A204.1 (cell line): ENCODE measurements around the gene EGFR.
"Not testable (repeated sequence)": the region's sequence is repeated elsewhere in the genome, so short reads cannot be mapped to it uniquely, and the experiment has no call there.

Source experiments
- FAIRE-seq: peaks from 2 replicates; lab custom pipeline; 2012; peaks lifted over from hg19 to GRCh38; lab: Jason Lieb, UNC

The EGFR gene

DNA sequence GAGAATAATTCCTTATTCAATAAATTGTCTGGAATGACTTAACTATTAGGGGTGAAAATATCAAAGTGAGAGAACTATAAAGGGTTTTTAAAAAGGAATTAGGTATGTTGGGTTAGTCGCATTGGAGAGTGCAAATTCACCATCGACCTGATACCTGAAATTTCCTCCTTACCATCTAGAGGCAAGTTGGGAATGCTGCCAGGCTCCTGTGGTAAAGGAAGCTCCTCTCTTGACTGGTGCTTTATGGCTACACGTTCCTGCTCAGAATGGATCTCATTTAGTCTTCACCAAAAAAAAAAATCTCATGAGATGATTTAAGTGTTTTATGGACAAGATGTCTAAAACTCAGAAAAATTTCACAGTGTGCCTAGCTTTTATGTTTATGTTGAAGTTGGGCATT is 129.8 kb downstream of the EGFR start:
- no peak for FAIRE-seq

DNA sequence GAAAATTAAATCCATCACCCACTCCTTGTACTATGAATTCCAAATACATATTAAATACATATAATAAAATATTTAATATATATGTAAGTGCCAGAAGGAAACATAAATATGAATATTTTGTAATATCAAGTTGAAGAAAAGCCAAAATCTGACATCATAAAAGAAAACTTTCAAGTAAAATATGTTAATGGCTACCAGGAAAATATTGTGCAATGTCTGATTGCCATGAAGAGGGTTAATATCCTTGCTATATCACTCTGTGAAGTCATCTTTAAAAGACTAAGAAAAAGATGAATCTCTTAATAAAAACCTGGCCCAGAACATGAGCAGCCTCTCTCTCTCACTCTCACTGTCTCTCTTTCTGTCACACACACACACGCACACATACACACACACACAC is 130.2 kb downstream of the EGFR start:
- FAIRE-seq = no peak

GRCh38 chr7:55150166-55150565 is 131.3 kb downstream of the EGFR start:
- FAIRE-seq = no peak

DNA sequence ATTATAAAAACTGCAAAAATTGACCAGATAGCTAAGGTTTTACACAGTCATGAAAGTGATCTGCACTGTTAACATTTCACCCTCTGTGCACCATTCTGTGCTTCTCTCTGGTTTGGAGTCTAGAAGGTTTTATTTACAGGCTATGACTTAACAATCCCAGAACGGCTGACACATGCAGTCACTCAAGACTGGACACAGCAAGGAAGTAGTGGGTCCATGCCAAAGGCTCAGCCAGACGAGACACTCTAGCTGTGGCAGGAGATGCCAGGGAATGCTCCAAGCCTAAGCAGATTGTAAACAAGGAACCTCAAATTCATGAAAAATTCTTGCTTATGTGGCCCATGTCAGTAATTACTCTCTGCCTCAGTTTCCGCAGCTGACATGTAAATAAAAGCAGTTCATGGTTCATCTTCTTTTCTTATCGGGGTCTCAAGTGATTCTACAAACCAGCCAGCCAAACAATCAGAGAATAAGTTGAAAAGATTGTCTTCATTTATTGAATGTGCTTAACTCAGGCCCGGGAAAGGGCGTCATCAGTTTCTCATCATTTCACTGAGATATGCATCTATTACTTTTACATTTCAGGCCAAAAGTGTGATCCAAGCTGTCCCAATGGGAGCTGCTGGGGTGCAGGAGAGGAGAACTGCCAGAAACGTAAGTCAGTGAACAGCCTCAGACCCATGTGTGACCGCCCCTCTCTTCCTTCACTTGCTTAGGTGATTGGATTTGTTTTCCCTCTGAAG is 132.1 kb downstream of the EGFR start:
- no peak for FAIRE-seq

DNA sequence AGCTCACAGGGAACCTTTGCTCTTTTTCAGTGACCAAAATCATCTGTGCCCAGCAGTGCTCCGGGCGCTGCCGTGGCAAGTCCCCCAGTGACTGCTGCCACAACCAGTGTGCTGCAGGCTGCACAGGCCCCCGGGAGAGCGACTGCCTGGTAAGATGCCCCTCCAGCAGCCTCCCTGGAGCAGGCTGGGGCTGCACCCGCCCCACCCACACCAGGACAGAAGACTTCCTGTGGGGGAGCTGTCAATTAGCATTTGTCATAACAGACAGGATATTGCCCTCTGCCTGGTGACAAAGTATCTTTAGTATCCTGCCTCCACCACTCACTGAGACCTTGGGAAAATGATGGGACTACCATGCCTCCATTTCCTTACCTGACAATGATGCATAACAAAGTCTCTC is 133.7 kb downstream of the EGFR start:
- no peak for FAIRE-seq

- no peak for FAIRE-seq
Observed at GRCh38 chr7:55154096-55154495, 135.3 kb downstream of the EGFR start.

- FAIRE-seq = no peak
Observed at GRCh38 chr7:55155351-55156117, 136.7 kb downstream of the EGFR start.

DNA sequence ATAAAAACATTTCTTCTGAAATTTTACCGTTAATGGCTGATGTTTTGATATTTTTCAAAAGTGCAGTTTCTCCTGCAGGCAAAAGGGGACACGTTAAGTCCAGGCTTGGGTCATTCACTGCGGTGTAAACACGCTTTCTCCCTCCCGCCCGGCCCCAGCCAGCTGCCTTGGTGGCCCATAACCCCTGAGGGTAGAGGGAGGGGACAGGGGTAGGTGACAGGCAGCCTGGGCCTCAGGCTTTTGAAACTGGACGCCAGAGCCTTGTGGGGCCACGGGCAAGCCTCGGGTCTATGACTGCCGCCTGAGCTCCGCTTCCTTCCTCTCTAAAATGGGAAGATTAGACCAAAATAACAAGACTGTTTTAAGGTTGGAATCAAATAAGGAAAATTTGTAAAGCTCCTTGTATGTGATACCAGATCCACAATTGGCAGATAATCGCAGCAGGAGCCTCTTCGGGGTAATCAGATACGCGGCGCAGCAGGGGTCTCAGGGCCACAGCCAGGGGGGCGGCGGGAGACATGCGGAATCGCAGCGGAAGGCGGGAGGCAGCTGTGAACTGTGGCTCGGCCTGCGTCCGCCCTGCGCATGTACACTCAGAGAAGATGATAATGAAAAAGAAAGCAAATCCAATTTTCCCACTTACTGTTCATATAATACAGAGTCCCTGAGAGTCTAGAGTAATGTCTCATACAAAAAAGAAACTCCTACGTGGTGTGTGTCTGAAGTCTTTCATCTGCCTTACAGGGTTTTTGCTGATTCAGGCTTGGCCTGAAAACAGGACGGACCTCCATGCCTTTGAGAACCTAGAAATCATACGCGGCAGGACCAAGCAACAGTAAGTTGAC is 138.3 kb downstream of the EGFR start:
- no peak for FAIRE-seq

DNA sequence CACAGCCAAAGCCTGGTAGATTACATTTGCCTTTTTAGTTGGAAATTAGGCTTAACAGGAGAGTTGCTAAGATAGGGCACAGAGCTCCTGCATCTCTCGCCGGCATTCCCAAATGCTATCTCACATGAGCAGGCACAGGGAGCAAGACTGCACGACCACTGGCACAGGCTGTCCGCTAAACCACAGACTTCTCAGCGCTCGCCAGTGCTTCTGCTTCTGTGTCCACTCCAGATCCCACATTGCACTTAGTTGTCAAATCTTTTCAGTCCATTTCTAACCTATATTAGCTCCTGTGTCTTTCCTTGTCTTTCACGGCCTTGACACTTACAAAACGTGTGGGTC is 138.9 kb downstream of the EGFR start:
- no peak for FAIRE-seq

GRCh38 chr7:55158541-55159382 is 139.9 kb downstream of the EGFR start:
- FAIRE-seq = no peak

- no peak for FAIRE-seq
Observed at GRCh38 chr7:55160539-55160938, 141.7 kb downstream of the EGFR start.

GRCh38 chr7:55161154-55161687 is 142.4 kb downstream of the EGFR start:
- FAIRE-seq = no peak

- no peak for FAIRE-seq
Observed at GRCh38 chr7:55162476-55162875, 143.7 kb downstream of the EGFR start.

- FAIRE-seq = no peak
Observed at GRCh38 chr7:55163733-55164132, 144.9 kb downstream of the EGFR start.

DNA sequence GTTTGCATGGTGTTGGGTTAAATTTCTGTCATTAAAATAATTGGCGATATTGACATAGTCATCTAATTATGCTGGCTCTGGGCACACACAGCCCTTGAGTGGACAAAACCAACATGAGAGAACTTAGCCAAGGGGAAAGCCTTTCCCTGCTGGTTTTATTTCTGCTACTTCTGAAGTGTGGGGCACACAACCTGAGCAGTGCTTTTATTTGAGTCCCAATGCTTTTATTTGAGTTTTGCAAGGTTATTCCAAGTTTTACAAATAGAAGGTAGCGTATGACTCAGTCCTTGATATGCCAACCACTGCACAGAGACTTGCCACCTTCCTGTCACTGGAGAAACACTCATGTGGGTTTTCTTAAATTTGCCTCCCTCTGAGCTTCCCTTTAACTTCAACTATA is 145.7 kb downstream of the EGFR start:
- FAIRE-seq = no peak

- no peak for FAIRE-seq
Observed at GRCh38 chr7:55165176-55165861, 146.5 kb downstream of the EGFR start.

- FAIRE-seq = not testable (repeated sequence)
Observed at GRCh38 chr7:55167296-55167695, 148.5 kb downstream of the EGFR start.

DNA sequence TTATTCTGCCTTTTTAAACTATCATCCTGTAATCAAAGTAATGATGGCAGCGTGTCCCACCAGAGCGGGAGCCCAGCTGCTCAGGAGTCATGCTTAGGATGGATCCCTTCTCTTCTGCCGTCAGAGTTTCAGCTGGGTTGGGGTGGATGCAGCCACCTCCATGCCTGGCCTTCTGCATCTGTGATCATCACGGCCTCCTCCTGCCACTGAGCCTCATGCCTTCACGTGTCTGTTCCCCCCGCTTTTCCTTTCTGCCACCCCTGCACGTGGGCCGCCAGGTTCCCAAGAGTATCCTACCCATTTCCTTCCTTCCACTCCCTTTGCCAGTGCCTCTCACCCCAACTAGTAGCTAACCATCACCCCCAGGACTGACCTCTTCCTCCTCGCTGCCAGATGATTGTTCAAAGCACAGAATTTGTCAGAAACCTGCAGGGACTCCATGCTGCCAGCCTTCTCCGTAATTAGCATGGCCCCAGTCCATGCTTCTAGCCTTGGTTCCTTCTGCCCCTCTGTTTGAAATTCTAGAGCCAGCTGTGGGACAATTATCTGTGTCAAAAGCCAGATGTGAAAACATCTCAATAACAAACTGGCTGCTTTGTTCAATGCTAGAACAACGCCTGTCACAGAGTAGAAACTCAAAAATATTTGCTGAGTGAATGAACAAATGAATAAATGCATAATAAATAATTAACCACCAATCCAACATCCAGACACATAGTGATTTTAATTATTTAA is 151.7 kb downstream of the EGFR start:
- FAIRE-seq = no peak

GRCh38 chr7:55171157-55171556 is 152.3 kb downstream of the EGFR start:
- no peak for FAIRE-seq

DNA sequence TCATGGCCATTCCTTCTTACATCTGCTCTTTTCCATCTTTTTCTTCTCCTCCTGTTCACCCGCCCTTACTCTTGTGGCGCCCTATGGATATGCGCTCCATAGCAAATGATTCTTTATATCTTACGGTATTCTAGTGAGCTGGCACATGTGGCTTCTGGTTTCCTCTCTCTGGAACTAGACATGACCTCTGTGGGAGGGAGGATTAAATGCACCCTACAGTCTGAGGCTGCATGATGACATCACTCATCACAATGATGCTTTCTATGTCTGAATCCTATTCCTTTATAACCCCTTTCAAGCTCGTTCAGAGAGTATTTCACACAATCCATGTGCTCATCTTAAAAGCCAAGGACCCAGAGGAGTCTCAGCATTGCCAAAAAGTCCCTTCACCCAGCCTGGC is 153.3 kb downstream of the EGFR start:
- no peak for FAIRE-seq
